Spleen (tissue), 7 donors: Measurements from ENCODE around the gene ZNF224.
"Not testable (repeated sequence)": the region's sequence is repeated elsewhere in the genome, so short reads cannot be mapped to it uniquely, and the experiment has no call there.

Experiments used
- CTCF ChIP-seq, 11 experiments: fragments of 200-600 bp in 7 of 11; fragments of 450-650 bp in 4 of 11; sonication (generic) in 4 of 11; IDR thresholded peaks in 8 of 11; conservative IDR thresholded peaks in 3 of 11; 1 replicate in 7 of 11; 2 replicates in 4 of 11; pipeline versions ENCODE4 v1.4.0 to v1.8.0; 2016 to 2021; ENCODE audit warnings: antibody characterized with exemption in 11 of 11, inconsistent platforms in 4 of 11, mild to moderate bottlenecking in 1 of 11
- POLR2A ChIP-seq, 3 donors: fragments of 450-650 bp; IDR thresholded peaks; one replicate each; pipeline ENCODE4 v1.5.1; 2017; ENCODE audit warnings: antibody characterized with exemption in 3 of 3, mild to moderate bottlenecking in 1 of 3
- POLR2AphosphoS5 ChIP-seq, 3 donors: sonication (generic); formaldehyde crosslinking; IDR thresholded peaks; one replicate each; pipeline ENCODE4 v1.5.1; 2017; ENCODE audit warnings: antibody characterized with exemption in 3 of 3
- donor health status: DM: no; HTN: no; CAD: no; lungs with moderate emphysema.
- donor health status: DM: no; HTN: no; CAD: no.
- donor health status: DM: no; HTN: no; CAD: no.

GRCh38 chr19:44121162-44121561 lies 27.0 kb downstream of the ZNF224 start:
- not testable (repeated sequence) for TF ChIP-seq POLR2A (IDR thresholded peaks at IDR 0.05); CTCF (IDR thresholded peaks at IDR 0.05 in 8 of 11, conservative IDR thresholded peaks at IDR 0.05 in 3 of 11); POLR2AphosphoS5 (IDR thresholded peaks at IDR 0.05)
